ENCODE results near the gene PTRH2. TPM values are rescaled to one million over a fixed set of nuclear protein-coding genes. Genes with fewer than 3 reads are reported as not detected.

PTRH2 gene
- total RNA-seq, 4 donors from 2014 or later, result 12.9 to 35.3 (median 27.4) TPM

- WGBS, 2 donors, result 91 to 94% methylated on average over 1 of the region's 1 CpG
- no peak overlapping the region for H3K27ac ChIP-seq
- DNase-seq (ENCODE audit: low spot score in 2 of 2), result no peak
- peaks cover 0 to 15% (median 0%) of the 10 kb centered on the region in 3 donors for H3K36me3 ChIP-seq
- no peak overlapping the region for H3K4me3 ChIP-seq
- H3K9me3 ChIP-seq, result no peaks in the 10 kb centered on the region
- TF ChIP-seq CTCF (IDR thresholded peaks at IDR 0.05), result no peak
- TF ChIP-seq EP300 (IDR thresholded peaks at IDR 0.05), result no peak
- no peak for TF ChIP-seq POLR2A (IDR thresholded peaks at IDR 0.05)
- no peaks in the 10 kb centered on the region for H3K27me3 ChIP-seq
- H3K4me1 ChIP-seq, result peaks cover 0 to 25% (median under 1%) of the 10 kb centered on the region in 4 donors
These were observed 23.1 kb upstream of the PTRH2 start for GRCh38 chr17:59730268-59730834.

- Histone ChIP-seq H3K4me3 (no peak overlapping the region), H3K9me3 (no peaks in the 10 kb centered on the region), H3K27ac (peak overlapping the region in 1 of 4 donors; percentile 37), H3K4me1 (peaks cover 0 to 48% (median 5%) of the 10 kb centered on the region in 4 donors), H3K27me3 (no peaks in the 10 kb centered on the region), H3K36me3 (peaks cover 0 to 5% (median 0%) of the 10 kb centered on the region in 3 donors)
- 98 to 100% methylated on average over 1 of the region's 1 CpG for WGBS, 2 donors
- DNase-seq (ENCODE audit: low spot score in 2 of 2), result no peak
- TF ChIP-seq CTCF (IDR thresholded peaks at IDR 0.05) (no peak), POLR2A (IDR thresholded peaks at IDR 0.05) (no peak), EP300 (IDR thresholded peaks at IDR 0.05) (no peak)
These were observed 20.7 kb upstream of the PTRH2 start for GRCh38 chr17:59727817-59728533.

GRCh38 chr17:59725691-59726090 is 18.5 kb upstream of the PTRH2 start:
- Histone ChIP-seq H3K36me3 (no peaks in the 10 kb centered on the region), H3K4me3 (no peak overlapping the region), H3K27ac (peak overlapping the region in 3 of 4 donors; percentile 59 to 77 (median 76)), H3K9me3 (no peaks in the 10 kb centered on the region), H3K27me3 (no peaks in the 10 kb centered on the region), H3K4me1 (peaks cover 0 to 48% (median 8%) of the 10 kb centered on the region in 4 donors)
- 14 to 15% methylated on average over 2 of the region's 2 CpGs for WGBS, 2 donors
- no peak for TF ChIP-seq CTCF (IDR thresholded peaks at IDR 0.05)
- TF ChIP-seq EP300 (IDR thresholded peaks at IDR 0.05), result peak; percentile 89 to 91
- DNase-seq (ENCODE audit: low spot score in 2 of 2), result no peak

- Histone ChIP-seq H3K27ac (peak overlapping the region in 3 of 4 donors; percentile 59 to 77 (median 76)), H3K36me3 (no peaks in the 10 kb centered on the region), H3K4me3 (no peak overlapping the region), H3K9me3 (no peaks in the 10 kb centered on the region), H3K27me3 (no peaks in the 10 kb centered on the region), H3K4me1 (peaks cover 0 to 56% (median 8%) of the 10 kb centered on the region in 4 donors)
- WGBS, 2 donors, result 53 to 65% methylated on average over 1 of the region's 1 CpG
- DNase-seq (ENCODE audit: low spot score in 2 of 2), result no peak
- TF ChIP-seq EP300 (IDR thresholded peaks at IDR 0.05) (no peak), CTCF (IDR thresholded peaks at IDR 0.05) (no peak), POLR2A (IDR thresholded peaks at IDR 0.05) (no peak)
These were observed 16.4 kb upstream of the PTRH2 start for GRCh38 chr17:59723607-59724006.

- no peak for TF ChIP-seq EP300 (IDR thresholded peaks at IDR 0.05)
- no peak for TF ChIP-seq CTCF (IDR thresholded peaks at IDR 0.05)
- TF ChIP-seq POLR2A (IDR thresholded peaks at IDR 0.05), result no peak
- WGBS, 2 donors, result 43 to 61% methylated on average over 1 of the region's 1 CpG
- Histone ChIP-seq H3K36me3 (no peaks in the 10 kb centered on the region), H3K9me3 (no peaks in the 10 kb centered on the region), H3K27ac (peak overlapping the region in 3 of 4 donors; percentile 59 to 77 (median 76)), H3K4me1 (peaks cover 0 to 59% (median 8%) of the 10 kb centered on the region in 4 donors), H3K27me3 (no peaks in the 10 kb centered on the region), H3K4me3 (no peak overlapping the region)
- DNase-seq (ENCODE audit: low spot score in 2 of 2), result no peak
These were observed 15.8 kb upstream of the PTRH2 start for GRCh38 chr17:59723041-59723440.

All from tibial nerve (tissue), 4 donors.